ENCODE measurements around the gene LRFN2.

LRFN2 gene

GRCh38 chr6:40587240-40588069, at the start of gene LRFN2:
TSS of gene LRFN2 (minus strand) at chr6:40587364.
- DNase-seq: peak; percentile 94

GRCh38 chr6:40634429-40634828, 47.3 kb upstream of the LRFN2 start:
- DNase-seq: no peak

- peak; percentile 19 for DNase-seq
Observed at GRCh38 chr6:40631744-40632143, 44.6 kb upstream of the LRFN2 start.

GRCh38 chr6:40630488-40630887, 43.3 kb upstream of the LRFN2 start:
- DNase-seq: no peak

- DNase-seq: peak; percentile 78
Observed at GRCh38 chr6:40630051-40630450, 42.9 kb upstream of the LRFN2 start.

- DNase-seq: no peak
Observed at GRCh38 chr6:40629463-40629862, 42.3 kb upstream of the LRFN2 start.

- DNase-seq: no peak
Observed at GRCh38 chr6:40627316-40627715, 40.2 kb upstream of the LRFN2 start.

- DNase-seq: no peak
Observed at GRCh38 chr6:40626886-40627285, 39.7 kb upstream of the LRFN2 start.

- no peak for DNase-seq
Observed at GRCh38 chr6:40623932-40624331, 36.8 kb upstream of the LRFN2 start.

- no peak for DNase-seq
Observed at GRCh38 chr6:40623178-40623577, 36.0 kb upstream of the LRFN2 start.

GRCh38 chr6:40620574-40621240, 33.5 kb upstream of the LRFN2 start:
- no peak for DNase-seq

- no peak for DNase-seq
Observed at GRCh38 chr6:40614671-40615070, 27.5 kb upstream of the LRFN2 start.

GRCh38 chr6:40611912-40612311, 24.7 kb upstream of the LRFN2 start:
- DNase-seq: no peak

- no peak for DNase-seq
Observed at GRCh38 chr6:40611434-40611833, 24.3 kb upstream of the LRFN2 start.

- DNase-seq: no peak
Observed at GRCh38 chr6:40610229-40610628, 23.1 kb upstream of the LRFN2 start.

GRCh38 chr6:40606981-40607380, 19.8 kb upstream of the LRFN2 start:
- DNase-seq: no peak

- DNase-seq: no peak
Observed at GRCh38 chr6:40606526-40606925, 19.4 kb upstream of the LRFN2 start.

GRCh38 chr6:40604082-40604481, 16.9 kb upstream of the LRFN2 start:
- no peak for DNase-seq

- peak; percentile 55 for DNase-seq
Observed at GRCh38 chr6:40599555-40599954, 12.4 kb upstream of the LRFN2 start.

- DNase-seq: no peak
Observed at GRCh38 chr6:40598516-40598915, 11.4 kb upstream of the LRFN2 start.

GRCh38 chr6:40597301-40597700, 10.1 kb upstream of the LRFN2 start:
- no peak for DNase-seq

GRCh38 chr6:40588480-40588879, 1.3 kb upstream of the LRFN2 start:
- peak; percentile 4 for DNase-seq

- DNase-seq: no peak
Observed at GRCh38 chr6:40588070-40588384, 863 bp upstream of the LRFN2 start.

- DNase-seq: peak; percentile 48
Observed at GRCh38 chr6:40586369-40587201, 579 bp downstream of the LRFN2 start.

All from eye (tissue), 1 donor.